HG03095 (cell line): ENCODE data around the gene ZNF724.
"Not testable (repeated sequence)": the region's sequence is repeated elsewhere in the genome, so short reads cannot be mapped to it uniquely, and the experiment has no call there.

ENCODE experiments used
- ATAC-seq: cut with Tn5 transposase; IDR thresholded peaks from one replicate; pipeline ENCODE4 v1.9.1; 2021; ENCODE audit warnings: moderate library complexity; ENCODE audit not compliant: unreplicated experiment

The ZNF724 gene

GRCh38 chr19:23249911-23250649, at the start of gene ZNF724:
ZNF724 (minus strand) TSS chr19:23250394; CDS start chr19:23250242, 152 bp downstream.
- ATAC-seq: peak; percentile 99

DNA sequence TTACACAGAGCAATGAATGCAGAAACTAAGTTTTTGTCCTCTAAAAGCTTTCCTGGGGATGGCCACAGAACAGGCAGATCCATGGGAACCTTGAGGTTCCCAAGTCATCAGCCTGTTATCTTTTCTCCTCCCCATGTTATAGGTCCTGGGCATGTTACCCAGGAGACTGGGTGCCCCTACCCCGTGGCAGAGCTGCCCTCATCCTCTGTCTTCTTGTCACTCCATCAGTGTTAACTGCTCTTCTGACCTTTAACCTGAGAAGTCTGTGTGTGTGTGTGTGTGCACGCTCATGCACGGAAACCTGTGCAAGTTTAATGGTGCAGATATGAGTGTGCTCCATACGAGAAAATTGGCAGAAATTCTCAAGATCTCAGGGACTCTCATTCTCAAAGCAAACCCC, 43.9 kb upstream of the ZNF724 start:
- ATAC-seq: no peak

- ATAC-seq: not testable (repeated sequence)
Observed at GRCh38 chr19:23289966-23290365, 39.8 kb upstream of the ZNF724 start.

DNA sequence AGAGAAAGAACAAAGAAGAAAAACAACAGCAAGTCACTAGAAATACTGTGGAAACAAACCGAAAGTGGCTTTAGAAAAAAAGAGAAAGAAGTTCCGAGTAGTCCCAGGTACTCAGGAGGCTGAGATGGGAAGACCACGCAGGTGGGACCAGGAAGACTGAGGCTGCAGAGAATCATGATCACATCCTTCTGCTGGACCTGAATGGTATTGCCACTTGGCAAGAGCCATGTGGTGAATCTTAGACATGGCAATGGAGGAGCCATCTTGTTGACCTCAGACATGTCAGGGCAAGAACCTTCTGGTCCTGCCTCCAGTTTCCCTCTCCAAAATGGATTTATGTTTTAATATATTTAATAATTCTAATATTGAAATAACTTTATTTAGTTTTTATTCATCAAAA, 37.4 kb upstream of the ZNF724 start:
- no peak for ATAC-seq

GRCh38 chr19:23286477-23286876, 36.3 kb upstream of the ZNF724 start:
- no peak for ATAC-seq

GRCh38 chr19:23285948-23286347, 35.8 kb upstream of the ZNF724 start:
- no peak for ATAC-seq

DNA sequence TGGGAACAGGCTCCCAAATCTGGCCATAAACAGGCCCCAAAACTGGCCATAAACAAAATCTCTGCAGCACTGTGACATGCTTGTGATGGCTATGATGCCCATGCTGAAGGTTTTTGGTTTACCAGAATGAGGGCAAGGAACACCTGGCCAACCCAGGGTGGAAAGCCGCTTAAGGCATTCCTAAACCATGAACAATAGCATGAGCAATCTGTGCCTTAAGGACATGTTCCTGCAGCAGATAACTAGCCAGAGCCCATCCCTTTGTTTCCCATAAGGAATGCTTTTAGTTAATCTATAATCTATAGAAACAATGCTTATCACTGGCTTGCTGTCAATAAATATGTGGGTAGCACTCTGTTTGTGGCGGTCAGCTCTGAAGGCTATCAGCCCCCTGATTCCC, 35.1 kb upstream of the ZNF724 start:
- ATAC-seq: not testable (repeated sequence)

DNA sequence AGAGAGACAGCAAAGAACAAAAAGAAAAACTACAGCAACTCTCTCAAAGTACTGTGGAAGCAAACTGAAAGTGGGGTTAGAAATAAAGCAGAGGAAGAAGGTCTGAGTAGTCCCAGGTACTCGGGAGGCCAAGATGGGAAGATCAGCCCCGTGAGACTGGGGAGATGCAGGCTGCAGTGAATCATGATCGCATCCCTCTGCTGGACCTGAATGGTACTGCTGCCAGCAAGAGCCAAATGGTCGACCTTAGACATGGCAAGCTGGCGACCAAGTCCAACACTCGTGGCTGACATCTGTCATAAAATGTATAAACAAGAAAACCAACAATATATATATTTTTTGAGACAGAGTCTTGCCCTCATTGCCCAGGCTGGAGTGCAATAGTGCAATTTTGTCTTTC, 33.7 kb upstream of the ZNF724 start:
- peak; percentile 54 for ATAC-seq

DNA sequence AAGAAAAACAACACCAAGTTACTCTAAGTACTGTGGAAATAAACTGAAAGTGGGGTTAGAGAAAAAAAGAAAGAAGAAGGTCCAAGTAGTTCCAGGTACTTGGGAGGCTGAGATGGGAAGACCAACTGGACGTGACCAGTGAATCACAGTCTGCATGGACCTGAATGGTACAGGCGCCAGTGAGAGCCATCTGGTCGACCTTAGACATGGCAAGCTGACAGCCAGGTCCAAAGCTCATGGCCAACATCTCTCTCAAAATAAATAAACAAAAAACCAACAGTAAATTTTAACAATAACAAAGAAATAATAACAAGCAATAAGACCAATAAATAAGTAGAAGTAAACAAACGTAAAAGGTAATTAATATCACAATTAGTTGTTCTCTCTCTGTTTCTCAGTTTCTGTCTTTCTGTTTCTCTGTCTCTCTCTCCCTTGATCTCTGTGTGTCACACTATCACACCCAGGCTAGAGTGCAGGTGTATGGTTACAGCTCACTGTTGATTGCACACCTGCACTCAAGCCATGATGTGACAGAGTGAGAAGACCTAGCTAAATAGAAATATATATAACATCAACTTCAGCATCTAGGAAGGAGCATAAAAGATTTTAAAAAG, 31.6 kb upstream of the ZNF724 start:
- no peak for ATAC-seq

DNA sequence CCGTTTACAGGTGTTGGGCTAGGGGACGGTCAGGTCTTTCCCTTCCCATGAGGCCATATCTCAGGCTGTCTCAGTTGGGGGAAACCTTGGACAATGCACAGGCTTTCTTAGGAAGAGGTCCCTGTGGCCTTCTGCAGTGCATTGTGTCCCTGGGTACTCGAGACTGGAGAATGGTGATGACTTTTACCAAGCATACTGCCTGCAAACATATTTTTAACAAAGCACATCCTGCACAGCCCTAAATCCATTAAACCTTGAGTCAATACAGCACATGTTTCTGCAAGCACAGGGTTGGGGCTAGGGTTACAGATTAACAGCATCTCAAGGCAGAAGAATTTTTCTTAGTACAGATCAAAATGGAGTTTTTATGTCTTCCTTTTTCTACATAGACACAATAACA, 27.9 kb upstream of the ZNF724 start:
- ATAC-seq: not testable (repeated sequence)

GRCh38 chr19:23273590-23274412, 23.6 kb upstream of the ZNF724 start:
- peak; percentile 99 for ATAC-seq

GRCh38 chr19:23273022-23273589, 22.9 kb upstream of the ZNF724 start:
- no peak for ATAC-seq

GRCh38 chr19:23263870-23264590, 13.8 kb upstream of the ZNF724 start:
- ATAC-seq: no peak

- ATAC-seq: no peak
Observed at GRCh38 chr19:23263396-23263795, 13.2 kb upstream of the ZNF724 start.

DNA sequence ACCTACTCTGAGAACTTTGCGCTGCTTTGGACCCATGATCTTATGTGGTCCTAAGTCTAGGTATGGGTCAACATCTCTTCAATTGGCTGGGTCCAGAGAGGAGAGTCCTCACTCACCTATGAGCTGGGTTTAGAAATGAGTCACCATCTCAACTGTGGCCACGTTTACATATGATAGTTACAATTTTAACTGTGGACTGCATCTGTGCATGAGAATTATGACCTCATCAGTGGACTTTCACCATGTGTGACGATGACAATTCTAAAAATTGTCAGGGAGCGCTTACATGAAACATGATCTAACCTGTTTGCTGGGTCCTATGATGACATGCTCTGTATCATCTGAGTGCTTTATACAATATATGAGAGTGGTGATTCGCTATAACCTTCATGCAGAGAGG, 12.7 kb upstream of the ZNF724 start:
- no peak for ATAC-seq

DNA sequence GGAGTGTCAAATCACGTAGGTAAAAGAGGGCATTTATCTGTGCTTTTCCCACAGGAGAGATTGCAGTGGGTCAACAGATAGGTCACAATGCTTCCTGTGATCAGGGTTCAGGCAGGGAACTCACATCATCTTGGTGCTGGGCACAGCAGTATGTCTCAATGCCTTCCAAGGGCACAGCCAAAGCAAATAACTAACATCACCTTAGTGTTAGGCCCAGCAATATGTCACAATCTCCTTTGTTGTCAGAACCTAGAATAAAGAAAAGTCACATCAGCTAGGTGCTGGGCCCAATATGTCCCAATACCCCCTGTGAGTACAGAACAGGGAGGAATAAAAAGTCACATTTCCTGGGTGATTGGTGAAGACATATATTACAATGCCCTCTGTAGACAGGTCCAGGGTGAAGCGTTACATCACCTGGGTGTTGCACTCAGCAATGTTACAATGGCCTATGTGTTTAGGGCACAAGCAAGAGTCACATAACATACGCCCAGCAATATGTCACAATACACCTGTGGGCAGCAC, 11.4 kb upstream of the ZNF724 start:
- no peak for ATAC-seq

DNA sequence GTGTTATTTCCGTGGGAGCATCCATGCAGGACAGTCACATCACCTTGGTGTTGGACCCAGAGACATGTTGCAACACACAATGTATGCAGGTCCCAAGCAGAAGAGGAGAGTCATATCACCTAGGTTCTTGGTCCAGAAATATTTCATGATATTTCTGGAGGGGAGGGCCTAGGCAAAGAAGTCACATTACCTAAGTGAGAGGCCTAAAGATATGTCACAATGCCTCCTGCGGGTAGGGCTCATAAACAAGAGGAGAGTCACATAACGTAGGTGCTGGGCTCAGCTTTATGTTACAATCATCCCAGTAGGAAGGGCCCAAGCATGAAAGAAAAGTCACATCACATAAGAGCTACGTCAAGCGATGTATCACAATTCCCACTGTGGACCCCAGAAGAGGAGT, 10.8 kb upstream of the ZNF724 start:
- no peak for ATAC-seq

DNA sequence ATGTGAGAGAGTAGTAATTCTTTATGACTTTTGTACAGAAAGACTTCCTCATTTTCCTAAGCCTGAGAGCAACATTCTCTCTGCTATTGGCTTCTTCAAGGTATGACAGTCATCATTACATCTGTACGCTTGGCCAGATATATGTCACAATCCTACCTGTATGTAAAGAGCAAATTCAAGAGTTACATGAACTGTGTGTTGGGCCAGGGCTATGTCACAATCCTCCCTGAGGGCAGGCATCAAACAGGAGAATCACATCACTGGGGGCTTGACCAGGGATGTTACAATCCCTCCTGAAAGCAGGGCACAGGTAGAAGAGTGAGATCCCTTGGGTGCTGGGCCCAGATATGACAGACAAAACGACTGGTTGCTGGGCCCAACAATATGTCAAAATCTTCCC, 9.8 kb upstream of the ZNF724 start:
- no peak for ATAC-seq

DNA sequence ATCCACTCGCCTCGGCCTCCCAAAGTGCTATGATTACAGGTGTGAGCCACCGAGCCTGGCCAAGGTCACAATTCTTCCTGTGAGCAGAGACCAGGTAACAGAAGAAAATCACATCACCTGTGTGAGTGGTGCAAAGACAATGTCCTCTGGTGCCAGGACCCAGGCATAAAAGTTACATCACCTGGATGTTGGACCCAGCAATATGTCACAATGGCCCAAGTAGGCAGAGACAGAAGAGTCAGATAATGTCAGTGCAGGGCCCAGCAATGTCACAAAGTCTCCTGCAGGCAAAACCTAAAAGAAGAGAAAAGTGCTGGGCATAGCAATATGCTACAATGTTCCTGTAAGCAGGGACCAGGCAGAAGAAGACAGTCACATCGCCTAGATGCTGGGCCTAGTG, 5.5 kb upstream of the ZNF724 start:
- ATAC-seq: no peak

DNA sequence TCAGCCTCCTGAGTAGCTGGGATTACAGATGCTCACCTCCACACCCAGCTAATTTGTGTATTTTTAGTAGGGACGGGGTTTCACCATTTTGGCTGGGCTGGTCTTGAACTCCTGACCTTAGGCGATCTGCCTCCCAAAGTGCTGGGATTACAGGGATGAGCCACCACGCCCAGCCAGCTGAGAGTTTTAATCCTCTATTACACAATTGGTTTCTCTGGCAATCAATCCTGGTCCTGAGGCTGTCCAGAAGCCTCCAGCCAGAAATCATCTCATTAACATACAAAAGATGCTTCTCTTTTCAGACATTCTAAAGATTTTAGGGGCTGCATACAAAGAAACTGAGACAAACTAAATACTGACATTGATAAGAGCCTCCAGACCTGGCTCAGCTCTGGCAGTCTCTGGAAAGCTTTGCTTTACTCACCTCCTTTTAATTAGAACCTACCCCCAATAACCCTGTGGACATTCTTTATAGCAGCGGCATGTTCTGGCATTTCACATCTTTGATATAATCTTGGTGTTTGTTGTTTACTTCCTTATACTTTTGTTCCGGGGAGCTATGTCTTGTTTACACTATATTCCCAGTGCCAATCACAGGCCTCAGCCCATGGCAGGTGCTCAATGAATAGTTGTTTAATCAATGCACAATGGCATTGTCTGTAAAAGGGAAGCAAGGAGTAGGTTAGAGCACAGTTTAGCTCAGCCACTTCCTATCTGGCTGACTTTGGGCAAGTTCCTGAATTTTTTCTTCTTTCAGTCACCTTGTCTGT, 4.1 kb upstream of the ZNF724 start:
- no peak for ATAC-seq
